GM19468 (cell line): ENCODE data around the gene FAM167B.

ENCODE experiments used
- ATAC-seq: cut with Tn5 transposase; IDR thresholded peaks from one replicate; pipeline ENCODE4 v1.9.1; 2021; ENCODE audit warnings: mild to moderate bottlenecking, moderate library complexity, moderate number of reproducible peaks; ENCODE audit not compliant: unreplicated experiment; ENCODE audit errors: extremely low read depth

The FAM167B gene

DNA sequence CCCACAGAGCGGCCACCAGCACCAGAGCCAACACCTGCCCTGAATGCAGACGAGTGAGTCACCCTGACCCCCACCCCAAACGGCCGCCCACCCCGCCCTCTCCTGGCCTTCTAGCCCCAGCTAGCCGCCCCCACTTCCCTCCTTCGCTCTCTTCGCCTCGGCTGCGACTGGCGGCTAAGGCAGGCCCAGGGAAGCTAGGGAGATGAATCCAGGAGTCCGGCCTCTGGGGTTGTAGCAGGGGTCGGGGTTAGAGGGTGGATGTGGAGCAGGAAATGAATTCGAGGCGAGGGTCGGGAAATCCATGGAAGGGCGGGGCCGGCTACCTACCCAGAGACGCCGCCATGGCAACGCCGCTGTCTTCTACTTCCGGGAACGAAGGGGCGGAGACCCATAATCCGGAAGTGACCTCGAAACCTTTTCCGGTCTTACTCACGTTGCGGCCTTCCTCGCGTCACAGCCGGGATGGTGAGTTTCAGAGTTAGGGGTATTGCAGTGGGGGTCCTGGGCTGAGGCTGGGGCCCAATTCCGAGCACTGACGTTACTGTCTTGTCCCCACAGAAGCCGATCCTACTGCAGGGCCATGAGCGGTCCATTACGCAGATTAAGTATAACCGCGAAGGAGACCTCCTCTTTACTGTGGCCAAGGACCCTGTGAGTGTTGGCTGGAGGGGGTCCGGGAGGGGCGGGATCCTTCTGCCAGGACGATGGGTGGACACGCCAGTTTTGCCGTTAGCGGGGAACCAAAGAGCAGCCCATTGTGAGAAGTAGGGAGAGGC is 24.9 kb upstream of the FAM167B start, which contains the start of the genes EIF3I and TMEM234:
TSS of gene EIF3I (plus strand) at position 428 of the 776 bp plus-strand sequence. CDS start at position 463, 35 bp downstream.
TSS of gene TMEM234 (minus strand) at position 374 of the 776 bp plus-strand sequence. CDS start at position 343, 31 bp downstream.
- ATAC-seq = peak; percentile 50

DNA sequence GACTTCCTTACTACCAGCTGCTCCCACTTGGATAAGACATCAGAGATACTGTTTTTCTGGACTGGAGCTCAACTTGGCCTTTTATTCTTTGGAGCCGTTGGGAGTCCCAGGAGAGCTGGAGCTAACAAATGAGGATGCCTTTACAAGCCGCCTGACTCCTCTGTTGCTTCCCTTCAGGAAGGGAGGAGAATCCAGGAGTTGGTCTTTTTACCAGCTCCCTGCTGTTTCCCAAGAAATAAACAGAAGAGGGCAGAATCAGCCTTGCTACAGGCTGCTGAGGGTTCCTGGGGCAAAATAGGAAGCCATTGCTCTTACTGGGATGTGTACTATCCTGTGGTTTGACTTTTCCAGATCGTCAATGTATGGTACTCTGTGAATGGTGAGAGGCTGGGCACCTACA is 23.3 kb upstream of the FAM167B start:
- ATAC-seq = no peak

DNA sequence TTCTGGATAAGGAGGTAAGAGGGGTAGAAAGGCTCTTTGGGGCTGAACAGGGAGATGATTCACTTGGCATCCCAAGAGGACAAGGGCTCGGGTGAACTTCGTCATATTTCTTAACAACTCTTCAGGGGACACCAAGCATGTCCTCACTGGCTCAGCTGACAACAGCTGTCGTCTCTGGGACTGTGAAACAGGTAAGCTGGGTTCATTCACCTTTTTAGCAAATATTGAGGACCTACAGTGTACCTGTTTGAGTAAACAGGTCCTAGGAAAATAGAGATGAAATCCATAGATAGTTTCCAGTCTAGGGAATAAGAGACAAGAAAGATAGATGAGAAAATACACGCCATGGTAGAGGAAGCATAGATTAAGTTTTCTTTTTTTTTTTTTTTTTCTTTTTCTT is 22.7 kb upstream of the FAM167B start:
- no peak for ATAC-seq

DNA sequence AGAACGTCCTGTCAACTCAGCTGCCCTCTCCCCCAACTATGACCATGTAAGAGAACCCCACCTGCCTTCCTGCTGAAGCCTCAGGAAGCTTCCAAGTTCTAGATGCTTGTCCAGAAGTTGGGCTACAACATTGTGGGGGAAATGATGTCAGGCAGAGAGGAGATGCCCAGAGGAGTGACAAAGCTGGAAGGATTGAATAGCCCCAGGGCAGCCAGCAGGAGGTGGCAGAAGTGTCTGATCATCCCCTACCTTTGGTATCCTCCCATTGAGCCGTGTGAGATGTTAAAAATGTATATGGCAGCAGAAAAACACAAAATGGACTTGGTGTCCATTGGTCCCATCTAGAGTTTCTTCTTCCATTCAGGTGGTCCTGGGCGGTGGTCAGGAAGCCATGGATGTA is 18.3 kb upstream of the FAM167B start:
- ATAC-seq = no peak

DNA sequence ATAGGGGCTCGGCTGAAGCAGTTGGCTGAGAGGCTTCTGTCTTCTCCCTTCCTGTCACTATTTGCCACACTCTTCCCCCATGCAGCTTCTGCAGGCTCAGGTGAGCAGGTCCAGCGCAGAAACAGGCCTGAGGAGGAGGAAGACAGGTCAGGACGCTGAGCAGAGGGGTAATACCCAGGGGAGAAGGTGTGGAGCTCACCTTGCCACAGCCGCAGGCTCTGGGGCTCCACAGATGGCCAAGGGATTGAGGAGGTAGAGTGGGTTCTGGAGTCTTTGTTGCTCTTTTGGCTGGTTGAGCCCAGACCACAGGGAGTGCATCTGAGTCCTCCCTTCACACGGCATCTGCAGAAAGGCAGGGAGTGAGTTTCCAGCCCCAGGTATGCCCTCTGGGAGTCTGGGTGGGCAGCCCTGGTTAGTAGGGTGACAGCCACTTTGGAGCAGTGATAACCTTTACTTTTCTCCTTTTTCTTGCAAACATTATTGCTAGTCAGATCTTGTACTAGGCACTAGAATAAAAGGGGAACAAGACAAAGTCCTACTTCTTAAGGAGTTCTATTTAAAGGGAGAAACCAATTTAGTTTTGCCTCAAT is 15.1 kb upstream of the FAM167B start:
- ATAC-seq = no peak

DNA sequence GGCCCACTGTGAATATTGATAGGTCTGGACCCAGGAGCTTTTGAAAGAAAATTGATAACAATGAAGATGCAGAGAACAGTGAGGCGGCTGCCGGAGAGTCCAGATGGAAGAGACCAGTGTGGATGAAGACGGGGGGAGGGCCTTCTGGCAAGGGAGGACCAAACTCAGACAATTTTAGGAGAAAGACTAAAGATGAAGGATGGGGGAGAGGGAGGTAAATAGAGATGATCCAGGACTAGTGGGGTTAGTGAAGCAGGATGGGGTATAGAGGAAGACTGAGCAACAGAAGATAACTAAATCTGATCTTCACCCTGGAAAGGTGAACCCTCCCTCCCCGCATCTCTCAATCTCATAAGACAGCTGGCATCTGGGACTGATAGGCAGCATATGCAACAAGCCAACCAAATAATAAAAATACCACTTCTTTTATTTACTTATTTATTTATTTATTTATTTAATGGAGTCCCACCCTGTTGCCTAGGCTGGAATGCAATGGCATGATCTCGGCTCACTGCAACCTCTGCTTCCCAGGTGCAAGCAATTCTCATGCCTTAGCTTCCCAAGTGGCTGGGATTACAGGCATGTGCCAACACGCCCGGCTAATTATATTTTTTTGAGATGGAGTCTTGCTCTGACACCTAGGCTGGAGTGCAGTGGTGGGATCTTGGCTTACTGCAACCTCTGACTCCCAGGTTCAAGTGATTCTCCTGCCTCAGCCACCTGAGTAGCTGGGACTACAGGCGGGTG is 14.3 kb upstream of the FAM167B start:
- no peak for ATAC-seq

DNA sequence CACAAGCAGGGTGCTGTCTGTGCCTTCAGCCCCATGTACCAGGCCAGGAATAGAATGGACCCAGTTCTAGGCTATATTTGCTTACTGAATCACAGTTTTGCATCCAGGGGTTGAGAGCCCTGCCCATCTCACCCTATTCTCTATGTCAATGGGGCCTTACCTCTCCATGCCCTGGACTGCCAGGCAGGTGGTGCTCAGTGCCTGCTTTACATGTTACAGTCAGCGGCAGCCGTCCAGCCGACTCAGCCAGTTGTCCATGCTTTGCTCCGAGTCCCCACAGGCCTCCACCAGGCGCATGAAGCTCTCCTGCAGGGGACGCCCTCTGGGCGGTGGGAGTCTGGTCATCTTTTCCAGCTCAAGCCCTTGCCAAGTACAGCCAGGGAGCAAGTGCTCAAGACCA is 12.2 kb upstream of the FAM167B start:
- no peak for ATAC-seq

DNA sequence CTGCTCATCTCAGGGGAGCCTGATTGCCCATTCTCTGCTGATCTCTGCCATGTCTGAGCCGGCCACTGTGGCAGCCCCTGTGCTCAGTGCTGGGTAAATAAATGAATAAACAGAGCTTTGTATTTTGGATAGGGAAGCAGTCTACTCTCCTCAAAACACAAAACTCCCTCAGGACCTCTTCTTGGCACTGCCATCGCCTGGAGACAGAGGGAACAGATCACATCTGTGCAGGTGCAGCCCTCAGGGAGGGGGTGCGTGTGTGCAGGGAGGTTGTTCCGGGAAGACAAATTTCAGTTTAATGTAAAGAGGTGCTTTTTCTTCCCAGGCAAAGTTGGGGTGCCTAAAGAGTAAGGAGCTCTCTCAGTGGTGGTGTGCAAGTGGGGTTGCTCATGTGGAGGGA is 7.7 kb upstream of the FAM167B start:
- no peak for ATAC-seq

DNA sequence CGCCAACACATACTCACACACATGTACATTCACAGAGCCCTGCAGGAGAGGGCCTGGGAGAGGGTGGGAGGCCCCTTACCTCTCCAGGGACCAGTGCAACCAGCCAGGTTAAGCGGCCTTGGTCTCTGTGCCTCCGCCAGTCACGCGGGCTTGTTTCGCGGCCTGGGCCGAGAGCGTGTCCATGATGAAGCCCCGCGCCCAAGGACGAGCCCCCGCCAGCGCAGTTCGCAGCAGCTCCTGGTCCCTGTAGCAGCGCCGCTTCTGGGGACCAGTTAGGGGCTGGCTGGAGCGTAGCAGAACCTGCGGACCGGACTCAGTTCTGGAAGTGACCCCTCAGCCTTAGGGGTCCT is 7.3 kb upstream of the FAM167B start:
- ATAC-seq = no peak

DNA sequence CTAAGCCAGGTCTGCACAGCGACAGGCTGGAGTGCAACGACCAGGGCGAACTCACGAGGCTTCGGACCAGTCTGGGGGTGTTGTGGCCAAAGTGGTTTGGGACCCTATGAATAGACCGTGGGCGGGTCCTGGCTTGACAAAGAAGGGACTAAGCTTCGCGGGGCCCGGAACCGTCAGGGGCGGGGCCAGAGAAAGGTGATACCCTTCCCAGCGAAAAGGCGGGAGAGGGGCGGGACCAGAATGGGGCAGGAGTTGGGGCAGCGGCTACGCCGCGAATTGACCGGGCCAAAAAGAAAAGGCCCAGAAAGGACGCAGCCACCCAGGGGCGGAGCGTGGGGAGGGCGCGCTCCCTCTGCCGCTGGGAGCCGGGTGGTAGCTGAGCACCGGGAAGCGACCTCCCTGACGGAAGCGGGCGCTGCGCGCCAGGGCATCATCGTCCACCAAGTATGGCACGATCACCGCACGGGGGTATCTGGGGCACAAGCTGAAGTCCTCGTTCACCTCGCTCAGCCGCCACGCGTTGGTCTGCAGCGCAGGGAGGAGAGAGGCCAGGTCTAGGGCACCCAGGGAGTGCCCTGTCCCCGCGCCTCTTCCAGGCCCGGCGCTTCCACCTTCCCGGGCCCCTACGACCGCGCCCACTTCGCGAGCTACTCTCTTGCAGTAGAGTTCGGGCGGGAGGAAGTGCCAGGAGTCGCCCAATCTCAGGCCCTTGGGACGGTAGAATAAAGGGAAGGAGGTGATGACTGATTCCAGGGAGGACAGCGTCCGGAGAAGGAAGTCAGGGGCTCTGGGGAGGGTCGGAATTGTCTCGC is 6.7 kb upstream of the FAM167B start:
- ATAC-seq = no peak

DNA sequence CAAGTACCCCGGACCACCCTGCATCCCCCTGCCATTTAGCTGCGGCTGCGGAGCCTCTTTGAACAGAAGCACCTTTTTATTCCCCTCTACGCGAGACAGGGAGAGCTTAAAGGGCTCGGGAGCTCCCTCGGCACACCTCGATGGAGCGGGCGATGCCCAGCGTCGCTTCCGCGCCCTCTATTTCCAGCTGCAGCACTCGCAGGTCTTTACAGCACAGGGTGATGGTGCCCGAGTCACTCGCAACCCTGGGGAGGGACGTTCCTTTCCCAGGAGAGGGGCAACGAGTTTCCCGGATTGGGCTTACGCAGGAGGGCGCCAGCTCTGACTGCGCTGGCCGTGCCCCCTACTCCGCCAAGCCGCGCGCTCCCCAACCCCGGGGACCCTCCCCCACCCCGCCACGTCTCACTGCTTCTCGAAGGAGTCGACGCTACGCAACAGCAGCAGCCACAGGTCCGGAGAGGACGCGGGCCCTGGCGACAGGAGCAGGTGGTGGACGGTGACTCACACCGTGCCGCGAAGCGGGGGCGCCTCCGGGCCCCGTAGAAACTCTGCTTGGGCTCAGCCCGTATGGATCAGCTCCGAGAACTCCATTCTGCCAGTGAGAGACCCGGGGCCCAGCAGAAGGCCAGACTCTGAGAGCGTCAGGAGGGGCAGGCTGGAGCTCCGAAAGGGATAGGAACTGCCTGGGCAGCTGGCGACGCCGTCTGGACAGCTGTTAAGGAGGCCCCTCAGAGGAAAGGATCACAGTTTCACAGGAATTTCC is 5.8 kb upstream of the FAM167B start:
- ATAC-seq = no peak

DNA sequence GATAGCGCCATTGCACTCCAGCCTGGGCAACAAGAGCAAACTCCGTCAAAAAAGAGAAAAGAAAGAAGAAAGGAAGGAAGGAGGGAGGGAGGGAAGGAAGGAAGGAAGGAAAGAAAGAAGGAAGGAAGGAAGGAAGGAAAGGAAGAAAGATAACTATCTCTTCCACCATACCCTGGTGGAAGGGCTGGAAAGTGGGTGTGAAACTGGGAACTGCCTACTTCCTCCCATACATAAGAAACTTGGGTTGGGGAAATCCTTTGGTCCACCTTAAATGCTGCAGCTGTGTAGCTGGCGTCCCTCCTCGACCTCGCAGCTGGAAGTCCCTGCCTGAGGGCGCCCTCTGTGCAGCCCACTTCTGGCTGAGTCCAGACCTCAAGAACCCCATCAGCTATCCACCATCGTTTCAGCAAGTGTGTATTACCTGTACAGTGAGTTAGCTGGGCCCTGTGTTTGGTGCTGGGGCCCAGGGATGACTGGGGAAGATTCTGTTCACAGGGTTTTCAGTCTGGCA is 4.6 kb upstream of the FAM167B start:
- ATAC-seq = no peak

DNA sequence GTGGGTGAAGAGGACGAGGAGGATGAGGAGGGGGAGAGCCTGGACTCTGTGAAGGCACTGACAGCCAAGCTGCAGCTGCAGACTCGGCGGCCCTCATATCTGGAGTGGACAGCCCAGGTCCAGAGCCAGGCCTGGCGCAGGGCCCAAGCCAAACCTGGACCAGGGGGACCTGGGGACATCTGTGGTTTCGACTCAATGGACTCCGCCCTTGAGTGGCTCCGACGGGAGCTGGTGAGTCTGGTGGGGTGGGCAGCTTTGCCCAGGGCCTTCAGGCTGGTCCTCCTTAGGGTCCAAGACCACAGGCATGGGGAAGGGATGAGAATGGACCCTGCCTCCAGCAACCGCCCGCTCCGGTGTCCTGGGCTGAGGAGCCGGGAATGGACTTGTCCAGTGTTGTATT is 430 bp downstream of the FAM167B start:
- no peak for ATAC-seq

DNA sequence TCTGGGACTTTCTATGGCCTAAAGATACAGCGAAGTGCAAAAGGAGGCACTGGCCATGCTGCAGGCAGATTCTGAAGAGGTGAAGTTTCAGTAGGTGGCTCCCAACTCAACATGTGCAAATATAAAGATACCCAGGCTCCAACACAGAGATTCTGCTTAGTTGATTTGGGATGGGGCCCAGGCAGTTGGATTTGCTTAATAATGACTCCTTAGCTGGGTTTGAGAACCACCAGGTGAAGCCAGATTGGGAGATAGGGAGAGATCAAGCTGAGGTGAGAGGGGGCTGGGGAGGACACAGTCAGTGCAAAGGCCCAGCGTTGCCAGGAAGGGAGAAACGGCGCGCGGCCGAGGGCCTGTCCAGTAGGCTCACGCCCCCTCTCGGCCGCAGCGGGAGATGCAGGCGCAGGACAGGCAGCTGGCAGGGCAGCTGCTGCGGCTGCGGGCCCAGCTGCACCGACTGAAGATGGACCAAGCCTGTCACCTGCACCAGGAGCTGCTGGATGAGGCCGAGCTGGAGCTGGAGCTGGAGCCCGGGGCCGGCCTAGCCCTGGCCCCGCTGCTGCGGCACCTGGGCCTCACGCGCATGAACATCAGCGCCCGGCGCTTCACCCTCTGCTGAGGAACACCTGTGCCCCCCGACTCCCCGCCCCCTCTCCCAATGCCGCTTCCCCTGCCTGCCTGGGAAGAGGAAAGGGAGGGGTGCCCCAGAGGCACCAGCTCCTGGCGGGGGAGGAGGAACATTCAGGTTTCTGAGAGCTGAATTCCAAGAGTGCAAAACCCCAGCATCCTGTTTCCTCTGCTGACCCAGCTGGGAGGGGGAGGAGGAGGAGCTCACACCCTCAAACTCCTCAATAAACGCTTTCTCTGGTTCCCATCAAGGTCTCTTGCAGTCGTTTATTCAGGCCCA is 1.2 kb downstream of the FAM167B start:
- no peak for ATAC-seq

DNA sequence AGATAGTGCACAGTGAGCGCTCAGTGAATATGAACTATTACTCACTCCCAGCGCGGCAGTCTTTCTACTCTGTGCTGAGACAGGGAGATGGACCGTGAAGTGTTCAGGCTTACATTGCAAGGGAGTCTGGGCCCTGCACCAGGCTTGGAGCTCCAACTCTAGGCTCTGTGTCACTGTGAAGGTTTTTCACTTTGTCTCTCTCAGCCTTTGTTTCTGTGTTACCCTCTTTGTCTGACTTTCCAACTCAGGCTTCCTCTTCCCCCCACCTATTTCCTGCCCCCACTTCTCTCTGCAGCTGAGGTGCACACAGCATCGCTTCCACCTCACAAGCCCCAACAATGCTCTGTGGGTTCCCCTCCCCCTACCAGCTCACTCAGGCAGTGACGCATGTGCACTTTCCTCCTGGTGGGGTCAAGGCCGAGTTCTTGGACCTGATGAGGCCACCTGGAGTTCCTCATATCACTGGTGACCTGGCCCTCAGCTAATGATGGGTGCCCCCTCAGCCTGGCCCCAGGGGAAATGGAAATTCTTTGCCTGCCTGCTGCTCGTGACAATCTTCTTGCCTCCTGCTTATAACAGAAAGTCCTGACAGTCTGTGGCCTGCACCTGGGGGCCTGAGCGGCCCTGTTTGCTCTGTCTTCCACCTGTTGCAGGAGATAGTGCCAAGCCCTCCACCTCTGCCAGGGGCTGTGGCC is 3.0 kb downstream of the FAM167B start:
- no peak for ATAC-seq

DNA sequence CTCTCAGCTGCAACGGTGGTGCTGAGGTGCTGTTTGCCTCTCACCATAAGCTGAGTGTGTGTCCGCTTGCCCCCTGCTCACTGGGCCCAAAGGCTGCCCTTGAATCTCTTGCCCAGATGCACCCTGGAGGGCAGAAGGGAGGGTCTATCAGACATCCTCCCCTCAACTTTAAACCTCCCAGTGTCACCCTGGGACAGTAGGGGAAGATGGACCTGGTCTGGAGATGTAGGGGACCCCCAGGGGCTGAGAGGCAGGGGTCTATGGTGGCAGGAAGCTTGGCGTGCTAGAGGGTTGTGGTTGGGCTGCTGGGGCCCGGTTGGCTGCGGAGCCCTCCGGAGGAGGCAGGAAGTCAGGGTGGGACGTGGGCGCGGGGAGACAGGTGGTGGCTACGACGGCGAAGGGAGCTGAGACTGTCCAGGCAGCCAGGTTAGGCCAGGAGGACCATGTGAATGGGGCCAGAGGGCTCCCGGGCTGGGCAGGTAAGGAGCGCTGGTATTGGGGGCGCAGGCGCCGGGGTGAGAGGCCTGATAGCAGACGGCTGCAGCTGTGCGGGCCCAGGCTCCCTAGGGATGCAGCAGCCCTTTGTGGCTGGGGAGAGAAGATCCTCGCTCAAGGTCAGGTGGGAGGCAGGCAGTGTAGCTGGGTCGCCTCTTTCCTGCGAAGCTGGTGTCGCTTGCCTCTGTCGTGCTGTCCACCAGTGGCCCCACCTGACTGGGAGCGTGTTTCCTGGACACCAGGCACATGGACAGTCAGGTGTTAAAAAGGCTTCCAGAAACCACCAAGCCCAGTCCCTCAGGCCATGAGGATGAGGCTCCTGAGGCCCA is 4.1 kb downstream of the FAM167B start, which contains the start of gene LCK:
TSS of gene LCK (plus strand) at position 373 of the 824 bp plus-strand sequence. CDS start 23,065 bp downstream, outside the sequence.
- ATAC-seq = no peak
